ENCODE measurements around the gene SLC30A1. TPM values are rescaled to one million over a fixed set of nuclear protein-coding genes. Genes with fewer than 3 reads are reported as not detected.

The SLC30A1 gene
- total RNA-seq, 2 donors from 2014 or later = 18.5 to 28.0 TPM

DNA sequence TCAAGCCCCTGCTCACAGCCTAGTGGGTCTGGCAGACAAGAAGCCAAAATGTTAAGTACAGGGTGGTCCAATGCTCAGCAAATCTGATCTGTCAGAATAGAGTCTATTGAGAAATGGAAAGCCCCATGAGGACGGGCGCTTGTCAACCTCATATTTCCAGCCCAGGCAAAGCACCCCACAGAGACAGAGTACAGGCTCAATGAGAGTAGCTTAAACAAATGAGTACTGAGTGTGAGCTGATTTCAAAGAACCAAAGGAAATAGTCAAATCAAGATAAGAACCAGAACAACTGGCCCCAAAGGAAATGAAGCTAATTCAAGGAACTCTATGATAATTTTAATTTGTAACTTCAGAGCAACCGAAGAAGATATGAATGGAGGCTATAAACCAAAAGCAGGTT, 44.6 kb upstream of the SLC30A1 start:
- TF ChIP-seq CTCF (IDR thresholded peaks at IDR 0.05) = no peak
- no peaks in the 10 kb centered on the region for H3K9me3 ChIP-seq
- H3K4me1 ChIP-seq = no peaks in the 10 kb centered on the region
- no peaks in the 10 kb centered on the region for H3K27me3 ChIP-seq
- no peak overlapping the region for H3K27ac ChIP-seq
- intact Hi-C loops (cut with DNase I) = no loop called here
- H3K36me3 ChIP-seq = no peaks in the 10 kb centered on the region
- H3K9ac ChIP-seq (ENCODE audit: low read depth in 2 of 2, low read length in 2 of 2) = no peak overlapping the region
- no peak for DNase-seq
- no peak overlapping the region for H3K4me3 ChIP-seq

DNA sequence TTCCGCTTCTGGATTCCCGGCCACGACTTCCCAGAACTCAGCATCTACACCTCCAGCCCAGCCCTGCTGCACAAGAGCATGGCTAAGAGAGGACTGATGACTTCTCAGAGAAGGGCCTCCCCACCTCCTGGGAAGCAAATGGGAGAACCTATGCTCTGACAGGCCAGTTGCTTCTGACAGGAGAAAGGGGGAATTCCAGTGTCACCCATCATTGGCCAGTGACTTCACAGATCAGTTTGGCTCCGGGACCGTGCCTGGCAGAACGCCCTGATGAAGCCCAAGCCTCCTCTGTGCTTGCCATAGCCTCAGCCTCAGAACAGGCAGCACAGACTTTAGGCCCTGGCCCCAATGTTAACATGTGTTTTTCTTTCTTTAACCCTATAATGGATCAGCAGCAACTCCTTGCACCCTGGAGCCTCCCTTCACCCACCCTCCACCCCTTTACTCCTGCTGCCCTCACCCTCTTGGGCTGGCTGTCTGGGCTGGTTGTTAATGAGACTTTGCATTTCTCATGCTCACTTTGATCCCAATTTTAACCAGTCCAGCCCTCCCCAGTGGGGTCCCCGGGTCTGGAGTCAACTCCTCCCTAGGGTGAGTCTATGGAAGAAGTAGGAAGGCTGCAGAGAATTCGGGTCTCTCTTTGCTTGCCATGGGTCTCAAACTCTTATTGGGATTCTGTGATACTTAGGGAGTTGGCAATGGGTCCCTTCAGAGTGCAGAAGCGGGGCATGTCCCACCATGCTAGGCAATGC, 42.7 kb upstream of the SLC30A1 start:
- TF ChIP-seq CTCF (IDR thresholded peaks at IDR 0.05) = no peak
- Histone ChIP-seq H3K36me3 (no peaks in the 10 kb centered on the region), H3K9ac (ENCODE audit: low read depth in 2 of 2, low read length in 2 of 2) (no peak overlapping the region), H3K27ac (no peak overlapping the region), H3K4me1 (no peaks in the 10 kb centered on the region), H3K4me3 (no peak overlapping the region), H3K27me3 (no peaks in the 10 kb centered on the region), H3K9me3 (no peaks in the 10 kb centered on the region)
- no peak for DNase-seq
- intact Hi-C loops (cut with DNase I) = no loop called here

GRCh38 chr1:211620097-211620496, 41.1 kb upstream of the SLC30A1 start:
- no peaks in the 10 kb centered on the region for H3K36me3 ChIP-seq
- H3K27me3 ChIP-seq = no peaks in the 10 kb centered on the region
- intact Hi-C loops (cut with DNase I) = no loop called here
- no peak for TF ChIP-seq CTCF (IDR thresholded peaks at IDR 0.05)
- DNase-seq = no peak
- no peak overlapping the region for H3K9ac ChIP-seq (ENCODE audit: low read depth in 2 of 2, low read length in 2 of 2)
- H3K4me1 ChIP-seq = no peaks in the 10 kb centered on the region
- no peak overlapping the region for H3K27ac ChIP-seq
- H3K4me3 ChIP-seq = no peak overlapping the region
- no peaks in the 10 kb centered on the region for H3K9me3 ChIP-seq

GRCh38 chr1:211619033-211619996, 40.4 kb upstream of the SLC30A1 start:
- intact Hi-C loops (cut with DNase I) = no loop called here
- Histone ChIP-seq H3K27ac (no peak overlapping the region), H3K4me3 (no peak overlapping the region), H3K36me3 (no peaks in the 10 kb centered on the region), H3K9me3 (no peaks in the 10 kb centered on the region), H3K4me1 (no peaks in the 10 kb centered on the region), H3K27me3 (no peaks in the 10 kb centered on the region), H3K9ac (ENCODE audit: low read depth in 2 of 2, low read length in 2 of 2) (no peak overlapping the region)
- no peak for TF ChIP-seq CTCF (IDR thresholded peaks at IDR 0.05)
- no peak for DNase-seq

DNA sequence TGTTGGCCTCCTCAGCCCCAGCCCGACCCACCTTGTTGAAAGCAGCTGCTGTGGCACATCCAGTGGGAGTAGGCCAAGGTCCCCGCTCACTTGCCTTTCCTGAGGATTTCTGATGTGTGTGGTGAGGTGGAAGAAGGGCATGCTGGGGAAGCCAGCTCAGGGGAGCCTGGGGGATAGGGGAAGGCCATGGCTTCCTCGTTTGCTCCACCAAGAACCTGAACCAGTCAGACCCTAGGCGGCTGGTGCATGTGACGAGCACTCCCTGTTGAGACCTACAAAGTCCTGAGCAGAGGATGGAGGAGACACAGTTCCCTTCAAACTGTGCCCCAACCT, 38.0 kb upstream of the SLC30A1 start:
- no peaks in the 10 kb centered on the region for H3K4me1 ChIP-seq
- H3K9ac ChIP-seq (ENCODE audit: low read depth in 2 of 2, low read length in 2 of 2) = no peak overlapping the region
- no peaks in the 10 kb centered on the region for H3K36me3 ChIP-seq
- H3K27ac ChIP-seq = no peak overlapping the region
- TF ChIP-seq CTCF (IDR thresholded peaks at IDR 0.05) = no peak
- H3K9me3 ChIP-seq = no peaks in the 10 kb centered on the region
- H3K27me3 ChIP-seq = no peaks in the 10 kb centered on the region
- intact Hi-C loops (cut with DNase I) = no loop called here
- no peak for DNase-seq
- no peak overlapping the region for H3K4me3 ChIP-seq

All from colonic mucosa (tissue), 4 donors.